Activated CD4-positive, alpha-beta T cell treated with anti-CD3 and anti-CD28 coated beads, Interleukin-2, Interleukin-6, amounts not matched to agents 100 ng/mL and 50 ng/mL, durations not matched to agents 16 hours and 8 hours (primary cell): ENCODE results near the gene TARS3.
A peak's percentile ranks its signal among the peaks of the same experiment; 100 is the strongest.
"Not testable (repeated sequence)": the region's sequence is repeated elsewhere in the genome, so short reads cannot be mapped to it uniquely, and the experiment has no call there.

Source experiments
- DNase-seq: peaks from one replicate; pipeline ENCODE4 v3.0.0-alpha.2; 2020

Gene TARS3

GRCh38 chr15:101723874-101724674 is at the start of gene TARS3:
TSS of gene TARS3 (minus strand) at chr15:101724473. CDS start at chr15:101724387, 86 bp downstream.
- peak; percentile 95 for DNase-seq

- DNase-seq: peak; percentile 11
These were observed 49.3 kb upstream of the TARS3 start for GRCh38 chr15:101773496-101774100.

GRCh38 chr15:101772921-101773320 is 48.6 kb upstream of the TARS3 start:
- no peak for DNase-seq

- DNase-seq: not testable (repeated sequence)
These were observed 42.9 kb upstream of the TARS3 start for GRCh38 chr15:101767083-101767640.

GRCh38 chr15:101765772-101766456 is 41.6 kb upstream of the TARS3 start:
- no peak for DNase-seq

GRCh38 chr15:101765340-101765671 is 41.0 kb upstream of the TARS3 start:
- DNase-seq: not testable (repeated sequence)

GRCh38 chr15:101764669-101765339 is 40.5 kb upstream of the TARS3 start:
- not testable (repeated sequence) for DNase-seq

GRCh38 chr15:101746716-101747082 is 22.4 kb upstream of the TARS3 start:
- DNase-seq: not testable (repeated sequence)

GRCh38 chr15:101734837-101735236 is 10.6 kb upstream of the TARS3 start:
- not testable (repeated sequence) for DNase-seq

- no peak for DNase-seq
These were observed 9.3 kb upstream of the TARS3 start for GRCh38 chr15:101733545-101733944.

GRCh38 chr15:101732772-101733171 is 8.5 kb upstream of the TARS3 start:
- no peak for DNase-seq

- no peak for DNase-seq
These were observed 7.5 kb upstream of the TARS3 start for GRCh38 chr15:101731746-101732145.

- no peak for DNase-seq
These were observed 2.9 kb upstream of the TARS3 start for GRCh38 chr15:101727186-101727585.

- DNase-seq: no peak
These were observed 800 bp upstream of the TARS3 start for GRCh38 chr15:101725073-101725472.

- DNase-seq: no peak
These were observed 367 bp upstream of the TARS3 start for GRCh38 chr15:101724675-101725005.

GRCh38 chr15:101723171-101723873 is 951 bp downstream of the TARS3 start:
- DNase-seq: peak; percentile 58

- no peak for DNase-seq
These were observed 5.4 kb downstream of the TARS3 start for GRCh38 chr15:101718896-101719295.

- DNase-seq: no peak
These were observed 12.2 kb downstream of the TARS3 start for GRCh38 chr15:101712078-101712477.

- DNase-seq: no peak
These were observed 13.5 kb downstream of the TARS3 start for GRCh38 chr15:101710806-101711205.

- DNase-seq: no peak
These were observed 14.8 kb downstream of the TARS3 start for GRCh38 chr15:101709466-101709865.

- DNase-seq: no peak
These were observed 16.3 kb downstream of the TARS3 start for GRCh38 chr15:101707983-101708382.

- DNase-seq: no peak
These were observed 22.2 kb downstream of the TARS3 start for GRCh38 chr15:101702077-101702476.

- no peak for DNase-seq
These were observed 26.0 kb downstream of the TARS3 start for GRCh38 chr15:101698314-101698713.
